GM12878 (cell line): ENCODE data around the gene FZR1.

ENCODE experiments used
- EZH2 ChIP-seq: IDR thresholded peaks from 2 replicates; pipeline ENCODE4 v1.6.1; 2012; ENCODE audit warnings: low read depth, mild to moderate bottlenecking, control low read depth, inconsistent platforms, low read length, borderline replicate concordance; ENCODE audit not compliant: control insufficient read depth
- POLR2AphosphoS2 ChIP-seq: IDR thresholded peaks from 2 replicates; pipeline ENCODE4 v1.6.1; 2011; ENCODE audit warnings: low read depth, mild to moderate bottlenecking, low read length, improper control_type of control experiment, moderate library complexity
- POLR2AphosphoS5 ChIP-seq: IDR thresholded peaks from 2 replicates; pipeline ENCODE4 v1.6.1; 2011; ENCODE audit warnings: mild to moderate bottlenecking, low read length, inconsistent platforms
- RELA ChIP-seq: fragments of 450-650 bp; IDR thresholded peaks from 2 replicates; pipeline ENCODE4 v1.8.0; 2014; ENCODE audit warnings: borderline replicate concordance; ENCODE audit not compliant: partially characterized antibody
- TF ChIP-seq, protein P1 (sequence below), 3 experiments: IDR thresholded peaks in 2 of 3; conservative IDR thresholded peaks in 1 of 3; 2 replicates each; pipeline ENCODE4 v1.5.1; 2011; ENCODE audit warnings: low read depth in 3 of 3, low read length in 3 of 3, mild to moderate bottlenecking in 3 of 3, control low read depth in 2 of 3, moderate library complexity in 2 of 3, inconsistent platforms in 1 of 3, mixed read lengths in 1 of 3; ENCODE audit not compliant: control insufficient read depth in 2 of 3, insufficient read depth in 1 of 3; ENCODE audit errors: extremely low read depth in 1 of 3
- TF ChIP-seq, protein P2 (sequence below): fragments of 450-650 bp; formaldehyde crosslinking; IDR thresholded peaks from 2 replicates; pipeline ENCODE4 v1.5.0; 2022; ENCODE audit warnings: mild to moderate bottlenecking, missing genetic modification characterization

GRCh38 chr19:3573162-3573857 is 67.2 kb downstream of the FZR1 start:
- TF ChIP-seq, protein P1, sequence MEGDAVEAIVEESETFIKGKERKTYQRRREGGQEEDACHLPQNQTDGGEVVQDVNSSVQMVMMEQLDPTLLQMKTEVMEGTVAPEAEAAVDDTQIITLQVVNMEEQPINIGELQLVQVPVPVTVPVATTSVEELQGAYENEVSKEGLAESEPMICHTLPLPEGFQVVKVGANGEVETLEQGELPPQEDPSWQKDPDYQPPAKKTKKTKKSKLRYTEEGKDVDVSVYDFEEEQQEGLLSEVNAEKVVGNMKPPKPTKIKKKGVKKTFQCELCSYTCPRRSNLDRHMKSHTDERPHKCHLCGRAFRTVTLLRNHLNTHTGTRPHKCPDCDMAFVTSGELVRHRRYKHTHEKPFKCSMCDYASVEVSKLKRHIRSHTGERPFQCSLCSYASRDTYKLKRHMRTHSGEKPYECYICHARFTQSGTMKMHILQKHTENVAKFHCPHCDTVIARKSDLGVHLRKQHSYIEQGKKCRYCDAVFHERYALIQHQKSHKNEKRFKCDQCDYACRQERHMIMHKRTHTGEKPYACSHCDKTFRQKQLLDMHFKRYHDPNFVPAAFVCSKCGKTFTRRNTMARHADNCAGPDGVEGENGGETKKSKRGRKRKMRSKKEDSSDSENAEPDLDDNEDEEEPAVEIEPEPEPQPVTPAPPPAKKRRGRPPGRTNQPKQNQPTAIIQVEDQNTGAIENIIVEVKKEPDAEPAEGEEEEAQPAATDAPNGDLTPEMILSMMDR (IDR thresholded peaks at IDR 0.05 in 2 of 3, conservative IDR thresholded peaks at IDR 0.05 in 1 of 3; ENCODE audit: control insufficient read depth in 2 of 3, extremely low read depth in 1 of 3, insufficient read depth in 1 of 3, low read depth in 3 of 3, low read length in 3 of 3), result no peak
- TF ChIP-seq RELA (no peak), EZH2 (no peak), POLR2AphosphoS2 (no peak), POLR2AphosphoS5 (no peak)
- TF ChIP-seq, protein P2, sequence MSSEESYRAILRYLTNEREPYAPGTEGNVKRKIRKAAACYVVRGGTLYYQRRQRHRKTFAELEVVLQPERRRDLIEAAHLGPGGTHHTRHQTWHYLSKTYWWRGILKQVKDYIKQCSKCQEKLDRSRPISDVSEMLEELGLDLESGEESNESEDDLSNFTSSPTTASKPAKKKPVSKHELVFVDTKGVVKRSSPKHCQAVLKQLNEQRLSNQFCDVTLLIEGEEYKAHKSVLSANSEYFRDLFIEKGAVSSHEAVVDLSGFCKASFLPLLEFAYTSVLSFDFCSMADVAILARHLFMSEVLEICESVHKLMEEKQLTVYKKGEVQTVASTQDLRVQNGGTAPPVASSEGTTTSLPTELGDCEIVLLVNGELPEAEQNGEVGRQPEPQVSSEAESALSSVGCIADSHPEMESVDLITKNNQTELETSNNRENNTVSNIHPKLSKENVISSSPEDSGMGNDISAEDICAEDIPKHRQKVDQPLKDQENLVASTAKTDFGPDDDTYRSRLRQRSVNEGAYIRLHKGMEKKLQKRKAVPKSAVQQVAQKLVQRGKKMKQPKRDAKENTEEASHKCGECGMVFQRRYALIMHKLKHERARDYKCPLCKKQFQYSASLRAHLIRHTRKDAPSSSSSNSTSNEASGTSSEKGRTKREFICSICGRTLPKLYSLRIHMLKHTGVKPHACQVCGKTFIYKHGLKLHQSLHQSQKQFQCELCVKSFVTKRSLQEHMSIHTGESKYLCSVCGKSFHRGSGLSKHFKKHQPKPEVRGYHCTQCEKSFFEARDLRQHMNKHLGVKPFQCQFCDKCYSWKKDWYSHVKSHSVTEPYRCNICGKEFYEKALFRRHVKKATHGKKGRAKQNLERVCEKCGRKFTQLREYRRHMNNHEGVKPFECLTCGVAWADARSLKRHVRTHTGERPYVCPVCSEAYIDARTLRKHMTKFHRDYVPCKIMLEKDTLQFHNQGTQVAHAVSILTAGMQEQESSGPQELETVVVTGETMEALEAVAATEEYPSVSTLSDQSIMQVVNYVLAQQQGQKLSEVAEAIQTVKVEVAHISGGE (CRISPR knock-in tag), result no peak
